8988T (cell line): ENCODE measurements around the gene DOK6.

ENCODE experiments used
- DNase-seq: peaks from one replicate; pipeline ENCODE4 v3.0.0; 2011

The DOK6 gene

GRCh38 chr18:69557282-69557681 lies 156.6 kb downstream of the DOK6 start:
- DNase-seq = no peak

- DNase-seq = no peak
Observed at GRCh38 chr18:69558052-69558451, 157.4 kb downstream of the DOK6 start.

GRCh38 chr18:69559604-69560003 lies 158.9 kb downstream of the DOK6 start:
- DNase-seq = no peak

DNA sequence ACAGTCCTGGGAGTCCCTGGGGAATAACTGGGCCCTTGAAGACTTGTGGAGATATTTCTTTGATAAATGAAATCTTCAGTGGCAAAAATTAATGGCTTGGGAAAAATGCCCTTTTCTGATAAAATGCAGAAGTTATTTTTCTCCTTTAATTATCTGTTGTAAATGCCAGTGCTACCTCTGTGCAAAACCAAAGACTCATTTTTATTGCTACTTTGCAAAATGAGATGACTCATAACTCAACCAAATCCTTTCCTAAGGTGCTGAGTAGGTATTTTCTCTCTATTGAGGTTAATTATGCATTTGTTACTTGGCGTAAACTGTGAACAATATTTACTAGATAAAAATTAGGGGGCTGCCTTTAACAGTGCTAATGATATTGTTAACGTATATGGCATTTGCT lies 163.9 kb downstream of the DOK6 start:
- DNase-seq = no peak

DNA sequence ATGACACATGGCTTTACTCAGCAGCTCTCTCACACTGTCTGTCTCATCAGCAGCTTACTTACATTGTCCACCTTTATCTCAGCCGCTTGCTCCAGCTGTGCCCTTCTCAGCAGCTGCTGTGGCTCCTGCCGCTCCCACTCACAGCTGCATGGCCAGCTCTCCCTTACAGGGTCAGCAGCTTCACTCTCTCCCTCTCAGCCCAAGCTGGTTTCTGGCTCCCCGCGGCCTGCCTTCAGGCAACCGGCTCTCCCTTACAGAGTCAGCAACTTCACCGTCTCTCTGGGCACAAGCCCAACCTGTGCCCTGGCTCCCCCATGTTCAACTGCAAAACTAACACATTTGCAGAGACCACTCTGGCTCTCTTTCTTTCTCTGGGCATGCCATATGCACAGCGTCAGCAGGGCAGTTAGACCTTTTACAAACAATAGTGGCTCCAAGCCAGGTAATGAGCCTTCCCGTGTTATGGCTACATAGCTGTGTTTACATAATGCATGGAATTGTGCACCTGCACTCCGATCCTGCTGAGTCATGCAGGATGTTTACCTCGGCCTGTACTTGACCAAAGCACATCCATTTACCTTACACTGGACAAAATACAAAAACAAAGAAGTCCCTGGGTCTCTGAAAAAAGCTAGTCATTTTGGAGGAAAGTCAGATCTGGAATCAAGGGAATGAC lies 167.3 kb downstream of the DOK6 start:
- no peak for DNase-seq

DNA sequence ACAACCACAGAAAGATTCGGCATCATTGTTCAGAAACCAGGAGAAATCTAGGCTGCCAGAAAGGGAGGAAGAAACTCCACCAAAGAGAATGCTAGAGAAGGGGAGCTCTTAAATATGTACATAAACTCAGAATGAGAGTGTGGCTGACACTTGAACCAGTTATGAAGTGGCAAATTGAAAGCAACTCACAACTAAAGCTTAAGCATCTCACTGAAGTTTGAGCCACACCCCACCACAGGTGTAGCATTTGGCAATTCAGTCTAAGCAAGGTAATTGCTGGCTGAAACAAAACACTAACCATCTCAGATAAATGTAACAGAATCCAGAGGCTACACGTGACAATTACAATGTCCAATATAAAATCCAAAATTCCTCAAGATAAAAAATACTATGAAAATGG lies 168.4 kb downstream of the DOK6 start:
- no peak for DNase-seq

DNA sequence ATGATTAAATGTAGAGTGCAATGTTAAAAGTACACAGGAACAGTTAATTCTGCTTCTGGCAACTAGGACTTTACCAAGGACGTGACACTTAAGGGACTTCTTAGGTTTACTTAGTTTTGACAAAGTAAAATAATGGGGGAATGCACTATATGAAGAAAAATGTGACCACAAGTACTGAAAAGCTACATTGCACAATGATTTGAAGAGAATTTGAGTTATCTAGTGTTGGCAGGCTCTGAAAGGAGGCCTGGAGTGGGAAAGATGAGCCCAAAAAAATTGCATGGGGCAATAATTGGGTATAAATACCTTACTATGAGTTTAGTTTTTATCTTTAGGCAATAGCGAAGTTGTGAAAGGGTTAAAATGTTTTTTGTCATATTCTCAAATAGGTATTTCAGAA lies 173.7 kb downstream of the DOK6 start:
- no peak for DNase-seq

DNA sequence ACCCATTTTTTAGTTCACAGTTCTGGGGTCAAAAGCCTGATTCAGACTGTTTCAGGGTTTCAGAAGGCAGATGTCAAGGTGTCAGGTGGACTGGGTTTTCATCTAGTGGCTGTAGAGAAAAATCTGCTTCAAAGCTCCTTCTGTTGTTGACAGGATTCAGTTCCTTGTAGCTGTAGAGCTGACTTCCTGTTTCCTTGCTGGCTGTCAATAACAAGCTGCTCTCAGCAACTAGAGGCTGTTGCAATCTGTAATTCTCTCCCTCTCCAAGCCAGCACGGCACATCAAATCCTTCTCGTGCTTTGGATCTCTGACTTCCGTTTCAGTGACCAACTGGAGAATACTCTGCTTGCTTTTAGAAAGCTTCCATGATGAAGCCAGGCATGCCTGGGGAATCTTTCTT lies 179.4 kb downstream of the DOK6 start:
- no peak for DNase-seq

- DNase-seq = no peak
Observed at GRCh38 chr18:69584429-69584828, 183.7 kb downstream of the DOK6 start.

GRCh38 chr18:69585696-69586095 lies 185.0 kb downstream of the DOK6 start:
- no peak for DNase-seq

GRCh38 chr18:69586537-69586936 lies 185.8 kb downstream of the DOK6 start:
- DNase-seq = no peak

- DNase-seq = no peak
Observed at GRCh38 chr18:69588301-69588700, 187.6 kb downstream of the DOK6 start.

DNA sequence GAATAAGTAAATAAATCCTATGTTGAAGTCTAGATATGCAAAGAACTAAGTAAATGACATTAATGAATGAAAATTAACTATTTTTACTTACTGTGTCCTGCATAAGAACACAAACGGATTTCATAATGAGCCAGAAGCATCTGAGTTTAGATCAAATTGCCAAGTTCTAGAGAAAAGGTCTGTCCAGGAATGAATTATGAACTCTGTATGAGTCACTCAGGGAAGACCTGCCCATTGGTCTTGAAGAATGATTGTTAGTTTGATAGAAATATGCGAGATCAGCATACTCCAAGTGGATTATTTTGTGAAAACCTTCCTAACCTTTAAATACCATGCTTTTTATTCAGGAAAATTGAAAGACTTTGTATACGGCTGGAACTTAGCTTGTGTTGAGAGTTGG lies 189.5 kb downstream of the DOK6 start:
- no peak for DNase-seq

DNA sequence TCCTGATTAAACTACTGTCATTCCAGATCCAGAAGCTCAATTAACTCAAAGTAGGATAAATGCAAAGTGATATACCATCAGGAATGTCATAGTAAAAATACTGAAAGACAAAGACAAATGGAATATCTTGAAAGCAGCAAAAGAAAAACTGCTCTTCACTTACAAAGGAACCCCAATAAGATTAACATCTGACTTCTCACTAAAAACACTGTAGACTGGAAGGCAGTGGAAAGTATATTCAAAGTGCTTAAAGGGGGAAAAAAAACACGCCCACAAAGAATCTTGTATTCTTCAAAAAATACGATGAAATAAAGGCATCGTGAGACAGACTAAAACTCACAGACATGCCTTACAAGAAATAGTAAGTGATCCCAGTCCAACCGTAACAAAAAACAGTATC lies 195.7 kb downstream of the DOK6 start:
- DNase-seq = no peak

DNA sequence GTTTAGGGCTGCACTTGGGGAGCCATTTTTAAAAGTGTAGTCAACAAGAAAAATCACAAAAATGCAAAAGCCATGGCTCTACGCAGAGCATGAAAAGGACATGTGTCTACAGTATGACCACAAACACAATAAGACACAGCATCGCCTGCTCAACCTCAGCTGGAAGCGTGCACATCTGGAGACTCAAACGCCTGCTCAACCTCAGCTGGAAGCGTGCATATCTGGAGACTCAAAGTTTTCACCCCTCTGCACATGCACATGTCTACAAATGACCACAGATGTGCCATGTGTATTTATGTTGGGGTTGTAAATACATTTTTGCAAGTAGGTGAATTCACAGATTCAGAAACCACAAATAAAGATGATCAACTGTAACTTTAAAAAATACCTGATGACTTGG lies 196.9 kb downstream of the DOK6 start:
- no peak for DNase-seq

DNA sequence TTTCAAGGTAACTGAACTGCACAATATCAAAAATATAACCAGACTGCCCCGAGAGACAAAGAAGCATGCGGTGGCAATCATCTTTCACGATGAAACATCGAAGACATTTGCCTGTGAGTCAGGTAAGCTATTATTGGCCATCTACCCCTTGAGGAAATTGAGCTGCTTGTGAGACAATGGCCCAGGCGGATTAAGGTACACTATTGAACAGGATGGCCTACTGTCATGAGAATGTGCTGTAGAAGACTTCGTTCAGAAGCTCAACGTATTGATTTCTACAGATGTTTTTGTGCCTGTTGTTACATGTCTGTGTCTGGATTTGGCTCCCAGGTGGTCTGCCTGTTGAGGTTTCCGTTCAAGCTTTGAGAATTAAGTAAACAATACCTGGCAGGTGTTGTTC lies 198.7 kb downstream of the DOK6 start:
- no peak for DNase-seq

DNA sequence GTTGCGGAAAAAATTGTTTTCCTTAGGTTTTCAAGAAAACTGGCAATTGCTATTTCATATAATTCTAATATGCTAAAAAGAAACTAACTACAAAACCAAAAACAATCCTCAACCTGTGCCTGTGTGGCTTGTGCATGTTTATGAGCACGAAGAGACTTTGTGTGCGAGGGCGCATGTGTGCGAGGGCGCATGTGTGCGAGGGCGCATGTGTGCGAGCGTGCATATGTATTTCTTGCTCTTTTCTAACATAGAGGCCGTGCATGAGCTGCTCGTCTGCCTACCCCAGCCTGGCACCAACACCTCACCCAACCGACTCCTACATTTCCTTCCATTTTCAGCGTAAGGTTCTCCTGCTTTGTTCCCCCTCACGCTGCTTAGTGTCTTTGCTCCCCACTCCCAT lies 211.6 kb downstream of the DOK6 start:
- DNase-seq = no peak

- DNase-seq = no peak
Observed at GRCh38 chr18:69616114-69616513, 215.4 kb downstream of the DOK6 start.

DNA sequence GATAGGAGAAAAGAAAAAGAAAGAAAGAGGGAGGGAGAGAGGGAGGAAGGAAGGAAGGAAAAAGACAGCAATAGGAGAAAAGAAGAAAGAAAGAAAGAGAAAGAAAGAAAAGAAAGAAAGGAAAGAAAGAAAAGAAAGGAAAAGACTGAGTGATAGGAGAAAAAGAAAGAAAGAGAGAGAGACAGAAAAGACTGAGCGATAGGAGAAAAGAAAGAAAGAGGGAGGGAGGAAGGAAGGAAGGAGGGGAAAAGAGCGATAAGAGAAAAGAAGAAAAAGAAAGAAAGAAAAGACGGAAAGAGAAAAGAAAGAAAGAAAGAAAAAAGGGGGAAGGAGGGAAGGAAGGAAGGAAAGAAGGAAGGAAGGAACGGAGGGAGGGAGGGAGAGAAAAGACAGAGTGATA lies 216.7 kb downstream of the DOK6 start:
- DNase-seq = no peak

- no peak for DNase-seq
Observed at GRCh38 chr18:69617888-69618287, 217.2 kb downstream of the DOK6 start.

GRCh38 chr18:69622184-69622583 lies 221.5 kb downstream of the DOK6 start:
- DNase-seq = no peak

DNA sequence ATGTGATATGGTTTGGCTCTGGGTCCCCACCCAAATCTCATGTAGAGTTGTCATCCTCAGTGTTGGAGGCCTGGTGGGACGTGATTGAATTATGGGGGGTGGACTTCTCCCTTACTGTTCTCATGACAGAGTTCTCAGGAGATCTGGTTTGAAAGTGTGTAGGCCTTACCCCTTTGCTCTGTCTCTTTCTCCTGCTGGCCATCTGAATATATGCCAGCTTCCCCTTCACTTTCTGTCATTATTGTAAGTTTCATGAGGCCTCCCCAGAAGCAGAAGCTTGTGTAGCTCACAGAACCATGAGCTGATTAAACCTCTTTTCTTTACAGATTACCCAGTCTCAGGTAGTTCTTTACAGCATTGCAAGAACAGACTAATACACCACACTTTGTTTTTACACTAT lies 222.3 kb downstream of the DOK6 start:
- no peak for DNase-seq

DNA sequence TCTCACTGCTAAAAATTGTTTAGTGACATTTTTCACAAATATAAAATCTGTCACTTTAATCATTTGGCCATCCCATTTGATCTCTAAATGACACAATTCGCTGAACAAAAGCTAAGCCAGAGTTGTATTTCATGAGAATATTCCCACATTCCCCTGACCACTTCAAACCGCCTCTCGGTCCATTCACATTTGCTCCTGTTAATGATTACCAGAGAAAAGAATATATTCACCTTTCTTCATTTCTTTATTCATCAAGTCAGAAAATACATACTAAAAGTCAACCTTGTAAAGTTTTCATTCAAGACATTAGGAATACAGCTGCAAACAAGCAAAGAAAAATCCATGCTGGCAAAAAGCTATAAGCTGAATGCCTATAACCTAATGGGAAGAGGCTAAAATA lies 225.5 kb downstream of the DOK6 start:
- no peak for DNase-seq

- DNase-seq = no peak
Observed at GRCh38 chr18:69626643-69627242, 226.1 kb downstream of the DOK6 start.

GRCh38 chr18:69628774-69629359 lies 228.2 kb downstream of the DOK6 start:
- DNase-seq = no peak
